DOHH2 (cell line): ENCODE measurements around the gene AGAP2.

Source experiments
- H3F3A ChIP-seq: fragments of 200-600 bp; sonication (generic), shearing (Covaris generic); 2 replicates; pipeline ENCODE4 v1.6.0; 2016; ENCODE audit warnings: antibody characterized with exemption, mild to moderate bottlenecking; ENCODE audit not compliant: control insufficient read depth, insufficient read depth
- H3K27ac ChIP-seq: fragments of 200-600 bp; sonication (generic); 2 replicates; pipeline ENCODE4 v1.5.1; 2014; ENCODE audit warnings: low read depth, mild to moderate bottlenecking, low read length, moderate library complexity
- H3K27me3 ChIP-seq: fragments of 200-600 bp; sonication (generic); 2 replicates; pipeline ENCODE4 v1.6.1; 2014; ENCODE audit warnings: mild to moderate bottlenecking, low read length, mixed read lengths; ENCODE audit not compliant: control insufficient read depth
- H3K36me3 ChIP-seq: fragments of 200-600 bp; sonication (generic); 2 replicates; pipeline ENCODE4 v1.6.1; 2014; ENCODE audit warnings: mild to moderate bottlenecking, low read length, moderate library complexity, mixed read lengths; ENCODE audit not compliant: control insufficient read depth
- H3K4me1 ChIP-seq: fragments of 200-600 bp; sonication (generic); 2 replicates; pipeline ENCODE4 v1.6.1; 2014; ENCODE audit warnings: mild to moderate bottlenecking, low read length, mixed read lengths; ENCODE audit not compliant: control insufficient read depth
- H3K4me2 ChIP-seq: fragments of 200-600 bp; sonication (generic); 2 replicates; pipeline ENCODE4 v1.6.0; 2014; ENCODE audit warnings: mild to moderate bottlenecking, low read length, moderate library complexity
- H3K4me3 ChIP-seq: fragments of 200-600 bp; sonication (generic); 2 replicates; pipeline ENCODE4 v1.5.1; 2014; ENCODE audit warnings: mild to moderate bottlenecking, low read length, mixed read lengths
- H3K79me2 ChIP-seq: fragments of 200-600 bp; sonication (generic); 2 replicates; pipeline ENCODE4 v1.6.1; 2014; ENCODE audit warnings: mild to moderate bottlenecking, low read length, mixed read lengths; ENCODE audit not compliant: control insufficient read depth
- H3K9me2 ChIP-seq: fragments of 200-600 bp; sonication (generic); replicated peaks from 2 replicates; pipeline ENCODE4 v1.6.1; 2014; ENCODE audit warnings: mild to moderate bottlenecking, low read length, mixed read lengths; ENCODE audit not compliant: control insufficient read depth
- H3K9me3 ChIP-seq: fragments of 200-600 bp; sonication (generic); 2 replicates; pipeline ENCODE4 v1.6.1; 2014; ENCODE audit warnings: antibody characterized with exemption, low read length, mixed read lengths; ENCODE audit not compliant: control insufficient read depth, insufficient read depth
- H4K20me1 ChIP-seq: fragments of 200-600 bp; sonication (generic); 2 replicates; pipeline ENCODE4 v1.6.0; 2014; ENCODE audit warnings: low read depth, mild to moderate bottlenecking, antibody characterized with exemption, low read length, moderate library complexity; ENCODE audit not compliant: control insufficient read depth, insufficient read depth
- EZH2phosphoT487 ChIP-seq: fragments of 200-600 bp; sonication (generic); IDR thresholded peaks from 2 replicates; pipeline ENCODE4 v1.6.1; 2017; ENCODE audit warnings: borderline replicate concordance, mild to moderate bottlenecking, antibody characterized with exemption, low read length, moderate library complexity, mixed read lengths
- TF ChIP-seq, protein P1 (sequence below): fragments of 200-600 bp; sonication (generic); IDR thresholded peaks from one replicate; pipeline ENCODE4 v1.5.1; 2014; ENCODE audit warnings: antibody characterized with exemption, mild to moderate bottlenecking, low read depth, low read length; ENCODE audit not compliant: poor library complexity, severe bottlenecking

Gene AGAP2

DNA sequence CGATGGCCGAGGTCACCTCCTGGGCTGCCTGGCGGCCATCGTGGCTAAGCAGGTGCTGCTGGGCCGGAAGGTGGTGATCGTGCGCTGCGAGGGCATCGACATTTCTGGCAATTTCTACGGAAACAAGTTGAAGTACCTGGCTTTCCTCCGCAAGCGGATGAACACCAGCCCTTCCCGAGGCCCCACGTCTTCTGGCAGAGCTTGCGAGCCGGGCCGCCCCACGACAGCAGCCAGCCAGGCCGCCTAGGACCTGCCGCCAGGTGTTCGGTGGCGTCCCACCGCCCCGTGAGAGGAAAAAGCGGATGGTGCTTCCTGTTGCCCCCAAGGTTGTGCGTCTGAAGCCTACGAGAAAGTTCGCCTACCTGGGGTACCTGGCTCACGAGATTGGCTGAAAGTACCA lies 63.9 kb downstream of the AGAP2 start:
- Histone ChIP-seq H3K9me2 (no peaks in the 10 kb centered on the region), H3K27me3 (peaks cover 3% of the 10 kb centered on the region; the same call in 1 of the 2 replicates), H4K20me1 (no peaks in the 10 kb centered on the region), H3K4me3 (no peak overlapping the region), H3K4me1 (no peaks in the 10 kb centered on the region), H3K4me2 (no peak overlapping the region), H3K79me2 (no peaks in the 10 kb centered on the region), H3K36me3 (no peaks in the 10 kb centered on the region), H3F3A (no peaks in the 10 kb centered on the region), H3K9me3 (no peaks in the 10 kb centered on the region), H3K27ac (no peak overlapping the region)
- TF ChIP-seq, protein P1, sequence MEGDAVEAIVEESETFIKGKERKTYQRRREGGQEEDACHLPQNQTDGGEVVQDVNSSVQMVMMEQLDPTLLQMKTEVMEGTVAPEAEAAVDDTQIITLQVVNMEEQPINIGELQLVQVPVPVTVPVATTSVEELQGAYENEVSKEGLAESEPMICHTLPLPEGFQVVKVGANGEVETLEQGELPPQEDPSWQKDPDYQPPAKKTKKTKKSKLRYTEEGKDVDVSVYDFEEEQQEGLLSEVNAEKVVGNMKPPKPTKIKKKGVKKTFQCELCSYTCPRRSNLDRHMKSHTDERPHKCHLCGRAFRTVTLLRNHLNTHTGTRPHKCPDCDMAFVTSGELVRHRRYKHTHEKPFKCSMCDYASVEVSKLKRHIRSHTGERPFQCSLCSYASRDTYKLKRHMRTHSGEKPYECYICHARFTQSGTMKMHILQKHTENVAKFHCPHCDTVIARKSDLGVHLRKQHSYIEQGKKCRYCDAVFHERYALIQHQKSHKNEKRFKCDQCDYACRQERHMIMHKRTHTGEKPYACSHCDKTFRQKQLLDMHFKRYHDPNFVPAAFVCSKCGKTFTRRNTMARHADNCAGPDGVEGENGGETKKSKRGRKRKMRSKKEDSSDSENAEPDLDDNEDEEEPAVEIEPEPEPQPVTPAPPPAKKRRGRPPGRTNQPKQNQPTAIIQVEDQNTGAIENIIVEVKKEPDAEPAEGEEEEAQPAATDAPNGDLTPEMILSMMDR, result no peak
- no peak for TF ChIP-seq EZH2phosphoT487
